GM12801 (cell line): ENCODE results near the gene PRMT5.

ENCODE experiments used
- CTCF ChIP-seq: IDR thresholded peaks from one replicate; pipeline ENCODE4 v1.5.1; 2011; ENCODE audit warnings: control low read depth; ENCODE audit not compliant: insufficient read length; ENCODE audit errors: extremely low read depth

PRMT5 gene

GRCh38 chr14:22901799-22902198, 27.4 kb downstream of the PRMT5 start:
- TF ChIP-seq CTCF = no peak

GRCh38 chr14:22900081-22900799, 28.9 kb downstream of the PRMT5 start:
- TF ChIP-seq CTCF = no peak

DNA sequence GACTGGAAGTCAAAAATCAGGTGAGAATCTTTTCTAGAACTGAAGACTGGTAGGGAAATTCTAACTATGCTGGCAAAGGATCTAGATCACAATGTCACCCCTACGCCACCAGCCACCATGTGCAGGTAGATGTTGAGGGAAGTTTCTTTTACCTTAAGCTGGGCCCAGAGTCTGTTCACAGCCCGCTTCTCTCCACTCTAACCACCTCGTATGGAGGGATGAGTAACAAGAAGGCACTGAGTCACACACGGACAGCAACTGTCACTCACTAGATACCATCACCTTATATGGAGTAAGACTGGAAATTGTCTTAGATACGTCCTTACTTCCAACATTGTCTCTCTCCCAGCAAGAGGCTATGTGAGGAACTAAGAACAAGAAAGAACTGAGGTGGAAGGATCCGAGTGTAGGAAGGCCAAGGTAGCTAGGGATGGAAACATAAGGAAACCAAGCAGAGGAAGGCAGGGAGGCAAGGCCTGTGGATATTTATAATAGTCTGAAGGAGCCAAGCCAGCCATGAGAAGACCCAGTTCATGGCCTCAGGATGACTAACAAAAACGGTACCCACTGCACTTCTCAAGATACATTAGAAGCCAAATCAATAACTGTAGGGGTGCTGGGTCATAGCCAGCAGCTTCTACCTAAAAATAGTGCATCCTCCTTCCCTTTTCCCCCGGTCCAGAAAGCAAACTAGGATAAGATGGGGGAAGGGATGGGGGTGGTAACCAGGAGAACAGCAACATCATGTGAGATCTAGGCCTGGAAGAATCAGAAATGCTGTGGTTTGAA, 30.7 kb downstream of the PRMT5 start:
- TF ChIP-seq CTCF = no peak

DNA sequence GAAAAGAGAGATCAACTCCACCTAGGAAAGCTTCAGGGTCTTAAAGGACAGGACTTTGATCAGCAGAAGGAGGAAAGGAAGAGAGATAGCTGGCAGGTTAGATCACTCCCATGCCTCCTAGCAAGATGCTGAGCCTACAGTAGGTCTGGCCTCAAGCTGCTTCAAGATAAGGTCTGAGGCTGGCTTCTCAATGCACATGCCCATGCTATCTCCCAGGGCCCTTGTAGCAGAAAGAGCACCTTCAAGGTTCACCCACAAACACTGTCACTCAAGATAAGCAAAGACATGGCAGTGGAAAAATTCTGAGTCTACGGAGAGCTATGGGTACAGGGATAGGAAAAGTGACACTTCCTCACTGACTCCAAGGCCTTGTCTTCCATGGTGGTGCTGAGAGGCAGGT, 31.8 kb downstream of the PRMT5 start:
- no peak for TF ChIP-seq CTCF

DNA sequence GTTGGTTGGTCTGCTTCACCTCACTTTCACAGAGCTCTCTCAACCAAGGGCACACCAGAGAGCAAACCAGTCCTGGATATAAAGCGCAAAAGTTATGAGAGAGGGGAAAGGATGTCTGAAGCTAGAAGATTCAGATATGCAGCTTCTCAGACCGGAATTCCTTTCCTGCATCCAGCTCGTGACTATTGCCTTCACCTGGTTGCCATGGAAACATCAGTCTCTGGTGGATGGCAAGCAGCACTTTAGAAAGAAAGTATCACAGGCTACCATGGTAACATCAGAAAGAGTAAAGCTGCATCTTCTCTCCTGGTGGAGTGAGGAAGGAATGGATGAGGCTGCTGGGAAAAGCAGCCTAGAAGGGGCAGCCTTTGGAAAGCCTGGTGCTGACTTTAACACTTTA, 32.4 kb downstream of the PRMT5 start:
- no peak for TF ChIP-seq CTCF

GRCh38 chr14:22896356-22896755, 32.8 kb downstream of the PRMT5 start:
- TF ChIP-seq CTCF = no peak

DNA sequence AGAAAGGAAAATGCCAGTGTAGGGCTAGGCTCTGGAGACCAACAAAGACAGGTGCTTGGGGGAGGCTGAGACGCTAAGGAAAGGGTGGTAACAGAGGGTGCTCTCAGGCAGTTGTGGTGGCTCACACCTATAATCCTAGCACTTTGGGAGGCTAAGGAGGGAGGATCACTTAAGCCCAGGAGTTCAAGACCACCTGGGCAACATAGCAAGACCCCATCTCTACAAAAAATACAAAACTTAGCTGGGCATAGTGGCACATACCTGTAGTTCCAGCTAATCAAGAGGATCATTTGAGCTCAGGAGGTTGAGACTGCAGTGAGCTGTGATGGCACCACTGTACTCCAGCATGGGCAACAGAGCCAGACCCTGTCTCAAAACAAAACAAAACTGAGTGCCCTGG, 33.8 kb downstream of the PRMT5 start:
- no peak for TF ChIP-seq CTCF
